WTC11 (cell line): Measurements from ENCODE around the gene CD300H.

Experiments
- CTCF ChIP-seq: fragments of 200-600 bp; IDR thresholded peaks from 2 replicates; pipeline ENCODE4 v1.8.0; 2022; ENCODE audit warnings: antibody characterized with exemption
- HMGXB4 ChIP-seq: sonication (generic); formaldehyde crosslinking; IDR thresholded peaks from 2 replicates; pipeline ENCODE4 v1.8.1; 2023; ENCODE audit warnings: mild to moderate bottlenecking, moderate library complexity, missing genetic modification reagents
- RELA ChIP-seq: sonication (generic); formaldehyde crosslinking; IDR thresholded peaks from 2 replicates; pipeline ENCODE4 v1.8.1; 2022; ENCODE audit warnings: missing genetic modification reagents, mild to moderate bottlenecking, borderline replicate concordance
- TCF7 ChIP-seq: sonication (generic); formaldehyde crosslinking; IDR thresholded peaks from 2 replicates; pipeline ENCODE4 v1.8.0; 2022; ENCODE audit warnings: mild to moderate bottlenecking, low read depth, missing genetic modification reagents, moderate library complexity

DNA sequence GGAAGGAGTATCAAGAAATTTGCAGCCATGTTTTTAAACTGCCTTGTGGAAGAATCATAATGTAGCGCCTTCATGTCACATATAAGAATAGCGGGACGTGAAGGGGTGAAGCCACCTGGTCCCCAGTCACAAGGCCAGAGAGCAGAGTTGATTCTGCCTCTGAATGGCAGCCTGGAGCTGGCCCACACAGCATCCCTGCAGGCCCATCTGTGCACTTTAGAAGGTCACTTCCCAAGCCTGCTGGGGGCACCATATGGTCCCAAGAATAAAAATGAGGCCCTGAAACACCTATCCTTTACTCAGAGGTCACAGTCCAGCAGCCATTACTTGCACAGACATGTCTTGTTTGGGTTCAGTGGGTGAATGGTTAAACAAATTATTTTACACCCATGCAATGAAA is 41.2 kb upstream of the CD300H start:
- TF ChIP-seq HMGXB4 (CRISPR knock-in tag) (no peak), CTCF (no peak), RELA (CRISPR knock-in tag) (no peak), TCF7 (CRISPR knock-in tag) (no peak)
